Coronary artery (tissue), 2 donors: ENCODE results near the gene HRC.
"Not testable (repeated sequence)": the region's sequence is repeated elsewhere in the genome, so short reads cannot be mapped to it uniquely, and the experiment has no call there.

Experiments used
- DNase-seq: peaks from one replicate; pipeline ENCODE4 v3.0.0-alpha.2; 2017; ENCODE audit warnings: low spot score
- H3K27ac ChIP-seq, 2 donors: fragments of 200-600 bp; sonication (generic); one replicate each; pipeline ENCODE4 v1.5.1; 2016 to 2019
- H3K4me3 ChIP-seq: fragments of 200-600 bp; sonication (generic); 2 replicates; pipeline ENCODE4 v1.5.1; 2016; ENCODE audit warnings: mild to moderate bottlenecking, moderate library complexity
- CTCF ChIP-seq: fragments of 200-600 bp; sonication (generic); IDR thresholded peaks from one replicate; pipeline ENCODE4 v1.5.1; 2019; ENCODE audit warnings: antibody characterized with exemption

HRC gene

GRCh38 chr19:49151267-49152118, 3.7 kb downstream of the HRC start:
- no peak for TF ChIP-seq CTCF
- Histone ChIP-seq H3K27ac (peak overlapping the region; percentile 68 to 94), H3K4me3 (peak overlapping the region; percentile 92)
- DNase-seq = no peak

GRCh38 chr19:49150944-49151243, 4.3 kb downstream of the HRC start:
- no peak for DNase-seq
- no peak for TF ChIP-seq CTCF
- H3K27ac ChIP-seq = peak overlapping the region; percentile 68 to 94
- peak overlapping the region; percentile 92 for H3K4me3 ChIP-seq

- H3K4me3 ChIP-seq = peak overlapping the region; percentile 92
- DNase-seq = peak; percentile 88
- TF ChIP-seq CTCF = no peak
- peak overlapping the region; percentile 68 to 94 for H3K27ac ChIP-seq
Observed at GRCh38 chr19:49150106-49150943, 4.9 kb downstream of the HRC start.

- DNase-seq = peak; percentile 92
- Histone ChIP-seq H3K4me3 (peak overlapping the region; percentile 92), H3K27ac (peak overlapping the region; percentile 68 to 94)
- no peak for TF ChIP-seq CTCF
Observed at GRCh38 chr19:49149652-49150105, 5.5 kb downstream of the HRC start.

- DNase-seq = peak; percentile 96
- Histone ChIP-seq H3K4me3 (peak overlapping the region; percentile 92), H3K27ac (peak overlapping the region; percentile 68 to 94)
- no peak for TF ChIP-seq CTCF
Observed at GRCh38 chr19:49148784-49149651, 6.2 kb downstream of the HRC start.

GRCh38 chr19:49148044-49148682, 7.0 kb downstream of the HRC start:
- peak overlapping the region in 1 of 2 donors; percentile 94 for H3K27ac ChIP-seq
- H3K4me3 ChIP-seq = peak overlapping the region; percentile 92
- no peak for TF ChIP-seq CTCF
- DNase-seq = no peak

GRCh38 chr19:49146408-49146770, 8.8 kb downstream of the HRC start:
- peak overlapping the region; percentile 67 for H3K4me3 ChIP-seq
- H3K27ac ChIP-seq = peak overlapping the region in 1 of 2 donors; percentile 78
- not testable (repeated sequence) for DNase-seq
